ENCODE measurements around the gene RNF128. TPM values are rescaled to one million over a fixed set of nuclear protein-coding genes. Genes with fewer than 3 reads are reported as not detected.
"Not testable (repeated sequence)": the region's sequence is repeated elsewhere in the genome, so short reads cannot be mapped to it uniquely, and the experiment has no call there.

The RNF128 gene
- total RNA-seq, 2 experiments from 2014 or later = not detected

DNA sequence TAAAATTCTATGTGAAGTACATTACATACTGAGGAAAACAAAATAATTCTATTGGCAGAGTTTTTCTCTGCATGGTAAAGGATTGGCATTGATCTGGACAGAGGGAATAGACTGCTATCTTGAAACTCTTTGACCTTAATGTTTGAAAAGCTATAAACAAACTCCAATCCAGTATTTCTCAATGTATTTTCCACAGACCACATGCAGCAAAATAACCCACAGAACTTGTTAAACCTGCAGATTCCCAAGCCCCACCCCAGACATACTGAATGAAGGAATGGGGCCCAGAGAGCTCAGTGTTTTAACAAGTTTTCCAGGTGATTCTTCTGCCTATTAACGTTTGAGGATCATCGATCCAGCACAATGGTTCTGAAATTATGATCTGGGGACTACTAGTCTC lies 15.7 kb downstream of the RNF128 start:
- Mint-ChIP-seq H3K27ac (no peak overlapping the region), H3K4me1 (ENCODE audit: low read depth) (no peaks in the 10 kb centered on the region), H3K36me3 (ENCODE audit: low read depth) (no peaks in the 10 kb centered on the region), H3K27me3 (no peaks in the 10 kb centered on the region), H3K9me3 (no peaks in the 10 kb centered on the region), H3K4me3 (no peak overlapping the region)
- no peak for DNase-seq
- ATAC-seq = no peak
- CTCF ChIA-PET = no interaction called here
- TF ChIP-seq, protein P1, sequence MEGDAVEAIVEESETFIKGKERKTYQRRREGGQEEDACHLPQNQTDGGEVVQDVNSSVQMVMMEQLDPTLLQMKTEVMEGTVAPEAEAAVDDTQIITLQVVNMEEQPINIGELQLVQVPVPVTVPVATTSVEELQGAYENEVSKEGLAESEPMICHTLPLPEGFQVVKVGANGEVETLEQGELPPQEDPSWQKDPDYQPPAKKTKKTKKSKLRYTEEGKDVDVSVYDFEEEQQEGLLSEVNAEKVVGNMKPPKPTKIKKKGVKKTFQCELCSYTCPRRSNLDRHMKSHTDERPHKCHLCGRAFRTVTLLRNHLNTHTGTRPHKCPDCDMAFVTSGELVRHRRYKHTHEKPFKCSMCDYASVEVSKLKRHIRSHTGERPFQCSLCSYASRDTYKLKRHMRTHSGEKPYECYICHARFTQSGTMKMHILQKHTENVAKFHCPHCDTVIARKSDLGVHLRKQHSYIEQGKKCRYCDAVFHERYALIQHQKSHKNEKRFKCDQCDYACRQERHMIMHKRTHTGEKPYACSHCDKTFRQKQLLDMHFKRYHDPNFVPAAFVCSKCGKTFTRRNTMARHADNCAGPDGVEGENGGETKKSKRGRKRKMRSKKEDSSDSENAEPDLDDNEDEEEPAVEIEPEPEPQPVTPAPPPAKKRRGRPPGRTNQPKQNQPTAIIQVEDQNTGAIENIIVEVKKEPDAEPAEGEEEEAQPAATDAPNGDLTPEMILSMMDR (IDR thresholded peaks at IDR 0.05) = no peak
- intact Hi-C loops (cut with micrococcal nuclease) = no loop called here
- POLR2A ChIA-PET = no interaction called here

- no peak for DNase-seq
- H3K4me1 Mint-ChIP-seq (ENCODE audit: low read depth) = no peaks in the 10 kb centered on the region
- intact Hi-C loops (cut with micrococcal nuclease) = no loop called here
- no peaks in the 10 kb centered on the region for H3K27me3 Mint-ChIP-seq
- POLR2A ChIA-PET = no interaction called here
- TF ChIP-seq, protein P1 (IDR thresholded peaks at IDR 0.05) = no peak
- ATAC-seq = no peak
- CTCF ChIA-PET = no interaction called here
- H3K4me3 Mint-ChIP-seq = no peak overlapping the region
- H3K36me3 Mint-ChIP-seq (ENCODE audit: low read depth) = no peaks in the 10 kb centered on the region
- no peaks in the 10 kb centered on the region for H3K9me3 Mint-ChIP-seq
- H3K27ac Mint-ChIP-seq = no peak overlapping the region
Measured at GRCh38 chrX:106742805-106743204, 16.3 kb downstream of the RNF128 start.

- POLR2A ChIA-PET = no interaction called here
- H3K36me3 Mint-ChIP-seq (ENCODE audit: low read depth) = no peaks in the 10 kb centered on the region
- peaks cover 1% of the 10 kb centered on the region for H3K27me3 Mint-ChIP-seq
- DNase-seq (no peak), ATAC-seq (no peak)
- peaks cover 3% of the 10 kb centered on the region for H3K9me3 Mint-ChIP-seq
- H3K27ac Mint-ChIP-seq = no peak overlapping the region
- H3K4me3 Mint-ChIP-seq = no peak overlapping the region
- intact Hi-C loops (cut with micrococcal nuclease) = no loop called here
- CTCF ChIA-PET = no interaction called here
- H3K4me1 Mint-ChIP-seq (ENCODE audit: low read depth) = no peaks in the 10 kb centered on the region
- TF ChIP-seq, protein P1 (IDR thresholded peaks at IDR 0.05) = no peak
Measured at GRCh38 chrX:106748377-106748776, 21.9 kb downstream of the RNF128 start.

DNA sequence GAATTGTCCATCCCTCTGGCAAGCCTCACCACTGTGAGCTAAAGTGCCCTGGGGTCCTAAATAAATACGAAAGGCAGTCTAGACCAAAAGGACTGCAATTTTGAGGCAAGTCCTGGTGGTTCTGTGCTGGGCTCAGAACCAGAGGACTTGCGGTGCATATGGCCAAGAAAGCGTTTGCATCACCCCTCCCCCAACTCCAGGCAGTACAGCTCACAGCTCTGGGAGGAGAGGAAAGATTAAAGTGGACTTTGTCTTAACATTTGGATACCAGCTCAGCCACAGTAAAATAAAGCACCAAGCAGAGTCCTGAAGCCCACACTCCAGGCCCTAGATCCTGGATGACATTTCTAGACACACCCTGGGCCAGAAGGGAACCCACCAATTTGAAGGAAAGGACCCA lies 24.9 kb downstream of the RNF128 start:
- no peaks in the 10 kb centered on the region for H3K4me1 Mint-ChIP-seq (ENCODE audit: low read depth)
- TF ChIP-seq, protein P1 (IDR thresholded peaks at IDR 0.05) = no peak
- ChIA-PET CTCF (interaction anchor here (0.7 kb wide), 1 partner anchor 272 kb away, joined by 3 read pairs; no protein-coding TSS in a partner anchor), POLR2A (no interaction called here)
- no peaks in the 10 kb centered on the region for H3K36me3 Mint-ChIP-seq (ENCODE audit: low read depth)
- DNase-seq (no peak), ATAC-seq (no peak)
- no peak overlapping the region for H3K4me3 Mint-ChIP-seq
- H3K9me3 Mint-ChIP-seq = peaks cover 3% of the 10 kb centered on the region
- no peak overlapping the region for H3K27ac Mint-ChIP-seq
- peaks cover 1% of the 10 kb centered on the region for H3K27me3 Mint-ChIP-seq
- intact Hi-C loops (cut with micrococcal nuclease) = no loop called here

DNA sequence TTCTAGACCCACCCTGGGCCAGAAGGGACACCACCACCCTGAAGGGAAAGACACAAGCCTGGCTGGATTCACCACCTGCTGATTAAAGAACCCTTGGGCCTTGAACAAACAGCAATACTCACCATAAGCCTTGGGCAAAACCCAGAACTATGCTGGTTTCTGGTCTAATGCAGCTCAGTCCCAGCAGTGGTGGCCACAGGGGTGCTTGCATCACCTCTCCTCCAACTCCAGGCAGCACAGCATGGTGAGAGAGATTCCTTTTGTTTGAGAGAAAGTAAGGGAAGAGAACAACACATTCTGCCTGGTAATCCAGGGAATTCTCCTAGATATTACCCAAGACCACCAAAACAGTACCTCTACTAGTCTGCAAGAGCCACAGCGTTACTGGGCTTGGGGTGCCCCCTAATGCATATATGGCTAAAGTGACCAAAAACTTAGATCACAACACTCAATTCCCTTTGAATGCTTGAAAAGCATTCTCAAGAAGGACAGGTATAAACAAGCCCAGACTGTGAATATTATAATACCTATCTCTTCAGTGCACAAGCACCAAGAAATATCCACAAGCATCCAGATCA lies 25.7 kb downstream of the RNF128 start:
- H3K9me3 Mint-ChIP-seq = peaks cover 3% of the 10 kb centered on the region

GRCh38 chrX:106769288-106769687 lies 42.8 kb downstream of the RNF128 start:
- H3K9me3 Mint-ChIP-seq; CTCF ChIA-PET; H3K4me1 Mint-ChIP-seq (ENCODE audit: low read depth); DNase-seq; H3K27me3 Mint-ChIP-seq; POLR2A ChIA-PET; ATAC-seq; intact Hi-C loops (cut with micrococcal nuclease); H3K36me3 Mint-ChIP-seq (ENCODE audit: low read depth); H3K4me3 Mint-ChIP-seq; H3K27ac Mint-ChIP-seq: not testable (repeated sequence)

More for the DNA sequence above, 25.7 kb downstream of the RNF128 start:
- no peak overlapping the region for H3K27ac Mint-ChIP-seq
- ChIA-PET CTCF (interaction anchor here (0.7 kb wide), 1 partner anchor 273 kb away, joined by 3 read pairs; no protein-coding TSS in a partner anchor), POLR2A (no interaction called here)
- DNase-seq = peak; percentile 1
- no peaks in the 10 kb centered on the region for H3K36me3 Mint-ChIP-seq (ENCODE audit: low read depth)
- H3K4me3 Mint-ChIP-seq = no peak overlapping the region
- TF ChIP-seq, protein P1 (IDR thresholded peaks at IDR 0.05) = no peak
- intact Hi-C loops (cut with micrococcal nuclease) = no loop called here
- H3K4me1 Mint-ChIP-seq (ENCODE audit: low read depth) = no peaks in the 10 kb centered on the region
- H3K27me3 Mint-ChIP-seq = peaks cover 1% of the 10 kb centered on the region
- ATAC-seq = no peak

Measured in activated CD8-positive, alpha-beta T cell treated with anti-CD3 and anti-CD28 coated beads for 36 hours (primary cell).